ENCODE measurements around the gene DEAF1.

Gene DEAF1

GRCh38 chr11:623999-624704 is 70.9 kb downstream of the DEAF1 start:
- no peak for DNase-seq (ENCODE audit: low spot score)

DNA sequence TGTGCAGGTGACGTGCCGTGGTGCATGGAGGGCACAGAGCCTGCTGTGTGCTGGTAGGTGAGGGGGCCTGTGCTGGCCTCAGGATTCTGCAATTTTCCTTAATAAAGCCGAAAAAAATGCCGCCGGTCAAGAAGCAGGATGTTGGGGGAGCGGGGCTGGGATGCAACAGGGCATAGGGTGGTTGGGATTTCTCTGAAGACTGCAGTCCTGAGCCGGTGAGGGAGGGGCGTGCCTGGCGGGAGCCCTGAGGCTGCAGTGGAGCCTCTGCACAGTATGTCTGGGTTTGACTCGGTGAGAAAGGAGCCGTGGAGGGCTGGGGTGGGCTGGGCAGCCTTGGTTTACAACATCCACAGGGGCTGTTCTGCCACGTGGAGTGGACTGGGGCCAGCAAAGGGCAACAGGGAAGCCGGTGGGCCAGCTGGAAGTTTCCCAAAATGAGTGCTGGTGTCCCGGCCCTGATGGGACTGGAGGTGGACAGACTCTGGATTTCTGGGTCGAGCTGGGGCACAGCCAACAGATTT is 71.6 kb downstream of the DEAF1 start:
- DNase-seq (ENCODE audit: low spot score), result no peak

DNA sequence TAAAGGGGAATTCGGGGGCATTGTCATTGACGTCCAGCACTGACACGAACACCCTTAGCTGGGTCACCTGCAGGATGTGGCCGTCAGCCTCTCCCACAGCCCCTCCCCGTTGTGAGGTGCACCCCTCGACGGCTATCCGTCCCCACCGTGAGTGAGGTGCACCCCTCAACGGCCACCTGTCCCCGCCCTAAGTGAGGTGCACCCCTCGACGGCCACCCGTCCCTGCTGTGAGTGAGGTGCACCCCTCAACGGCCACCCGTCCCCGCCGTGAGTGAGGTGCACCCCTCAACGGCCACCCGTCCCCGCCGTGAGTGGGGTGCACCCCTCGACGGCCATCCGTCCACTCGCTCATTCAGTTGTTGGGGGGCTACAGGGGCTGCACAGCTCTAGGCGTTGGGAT is 73.2 kb downstream of the DEAF1 start:
- DNase-seq (ENCODE audit: low spot score), result no peak

DNA sequence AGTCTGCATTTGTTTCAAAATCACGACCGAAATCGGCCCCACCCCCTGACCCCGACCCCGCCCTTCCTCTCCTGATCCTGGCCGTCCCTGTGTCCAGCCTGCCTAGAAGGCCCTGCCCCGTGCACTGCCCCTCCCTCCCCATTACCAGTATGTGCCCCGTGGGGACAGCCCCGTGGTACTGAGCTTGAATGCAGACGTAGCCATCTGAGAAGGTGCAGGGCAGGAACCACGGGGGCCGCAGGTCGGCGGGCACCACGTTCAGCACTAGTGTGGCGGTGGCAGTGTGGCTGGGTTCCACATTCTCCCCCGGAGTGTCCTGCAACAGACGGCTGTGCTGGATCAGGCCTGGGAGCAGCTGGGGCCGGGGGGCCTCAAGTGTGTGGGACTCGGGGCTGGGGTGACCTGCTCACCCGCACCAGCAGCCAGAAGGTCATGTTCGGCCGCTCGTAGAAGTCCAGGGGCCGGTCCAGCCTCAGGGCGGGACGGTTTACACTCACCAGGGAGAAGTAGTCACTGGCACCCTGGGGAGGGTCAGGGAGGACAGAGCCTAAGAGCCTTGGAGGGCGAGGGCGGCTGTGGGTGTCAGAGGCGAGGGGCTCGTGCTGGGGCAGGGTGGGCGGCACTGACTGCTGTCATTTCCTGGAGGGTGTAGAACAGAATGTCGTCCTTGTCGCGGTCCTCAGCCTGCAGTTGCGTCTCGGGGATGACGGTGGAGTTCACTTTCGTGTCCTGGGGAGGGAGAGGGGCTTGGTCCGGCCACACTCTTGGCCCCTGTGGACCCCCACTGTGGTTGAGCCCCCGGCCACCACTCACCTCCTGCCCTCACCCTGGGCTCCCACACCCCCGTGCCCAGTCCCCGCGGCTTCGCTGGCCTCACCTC is 73.8 kb downstream of the DEAF1 start:
- no peak for DNase-seq (ENCODE audit: low spot score)

DNA sequence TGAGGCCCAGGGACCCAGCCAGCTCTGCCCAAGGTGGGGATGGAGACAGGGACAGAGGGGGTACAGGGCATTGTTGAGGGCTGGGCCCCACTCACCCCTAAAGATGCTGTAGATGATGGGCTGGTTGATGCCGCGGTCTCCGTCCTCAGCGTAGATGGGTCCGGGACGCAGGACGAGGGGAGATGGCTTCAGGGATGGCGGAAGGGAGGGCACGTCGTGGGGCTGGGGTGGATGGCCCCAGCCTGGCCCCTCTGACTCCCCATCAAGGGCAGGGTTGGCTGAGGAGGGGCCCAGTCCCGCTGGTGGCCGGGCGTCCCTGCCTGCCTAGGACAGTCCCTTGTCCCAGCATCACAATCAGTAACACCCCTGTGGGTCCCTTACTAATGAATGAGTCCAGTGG is 74.8 kb downstream of the DEAF1 start:
- DNase-seq (ENCODE audit: low spot score), result no peak

DNA sequence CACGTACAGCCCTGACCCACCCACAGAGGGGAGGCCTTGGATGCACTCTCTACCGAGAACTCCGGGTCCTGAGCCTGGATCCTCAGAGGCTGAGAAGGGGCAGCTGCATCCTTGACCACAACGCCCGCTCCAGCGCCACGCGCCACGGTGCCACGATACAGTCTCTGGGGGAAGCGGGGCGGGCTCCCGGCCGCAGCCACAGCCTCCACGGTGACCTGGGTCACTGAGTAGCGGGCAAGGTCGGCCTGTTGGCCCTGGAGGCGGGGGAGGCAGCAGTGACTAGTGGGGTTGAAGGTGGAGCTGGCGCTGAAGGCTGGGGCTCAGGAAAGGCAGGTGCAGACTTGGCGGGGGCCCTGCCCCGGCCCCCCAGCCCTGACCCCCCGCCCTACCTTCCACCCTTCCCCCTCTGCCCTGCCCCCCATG is 75.4 kb downstream of the DEAF1 start:
- no peak for DNase-seq (ENCODE audit: low spot score)

DNA sequence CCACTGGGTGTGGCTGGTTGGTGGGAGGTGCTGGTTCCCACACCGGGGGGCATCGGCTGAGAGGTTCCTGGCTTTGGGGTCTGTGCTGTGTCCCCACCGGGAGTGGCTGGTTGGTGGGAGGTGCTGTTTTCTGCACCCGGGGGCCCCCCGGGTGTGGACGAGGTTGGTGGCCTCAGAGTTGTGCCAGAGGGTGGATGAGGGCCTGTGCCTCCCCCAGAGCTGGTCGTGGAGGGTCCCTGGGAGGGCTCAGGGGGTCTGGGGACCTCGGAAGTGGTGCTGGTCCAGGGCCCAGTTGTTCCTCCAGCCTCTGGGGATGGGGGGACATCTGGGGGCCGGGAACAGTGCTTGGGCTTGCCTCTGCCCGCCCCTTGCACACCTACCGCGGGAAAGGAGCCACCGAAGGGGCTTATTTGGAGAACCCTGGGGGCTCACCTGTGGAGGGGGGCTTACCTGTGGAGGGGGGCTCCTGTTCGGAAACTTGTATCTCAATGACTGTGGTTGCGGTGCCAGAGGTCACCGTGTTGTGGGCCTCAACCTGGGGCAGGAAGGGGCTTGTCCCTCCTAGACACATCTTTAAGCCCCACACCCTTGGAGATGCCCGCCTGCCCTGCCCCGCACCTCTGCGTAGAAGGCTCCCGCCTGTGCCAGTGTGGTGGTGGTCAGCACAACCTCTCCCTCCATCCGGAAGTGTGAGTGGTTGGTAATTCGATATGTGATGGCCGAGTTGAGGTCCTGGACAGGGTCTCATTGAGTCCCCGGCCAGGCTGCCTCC is 76.0 kb downstream of the DEAF1 start:
- DNase-seq (ENCODE audit: low spot score), result no peak

- no peak for DNase-seq (ENCODE audit: low spot score)
Measured at GRCh38 chr11:617912-618682, 76.9 kb downstream of the DEAF1 start.

- no peak for DNase-seq (ENCODE audit: low spot score)
Measured at GRCh38 chr11:617199-617911, 77.7 kb downstream of the DEAF1 start.

DNA sequence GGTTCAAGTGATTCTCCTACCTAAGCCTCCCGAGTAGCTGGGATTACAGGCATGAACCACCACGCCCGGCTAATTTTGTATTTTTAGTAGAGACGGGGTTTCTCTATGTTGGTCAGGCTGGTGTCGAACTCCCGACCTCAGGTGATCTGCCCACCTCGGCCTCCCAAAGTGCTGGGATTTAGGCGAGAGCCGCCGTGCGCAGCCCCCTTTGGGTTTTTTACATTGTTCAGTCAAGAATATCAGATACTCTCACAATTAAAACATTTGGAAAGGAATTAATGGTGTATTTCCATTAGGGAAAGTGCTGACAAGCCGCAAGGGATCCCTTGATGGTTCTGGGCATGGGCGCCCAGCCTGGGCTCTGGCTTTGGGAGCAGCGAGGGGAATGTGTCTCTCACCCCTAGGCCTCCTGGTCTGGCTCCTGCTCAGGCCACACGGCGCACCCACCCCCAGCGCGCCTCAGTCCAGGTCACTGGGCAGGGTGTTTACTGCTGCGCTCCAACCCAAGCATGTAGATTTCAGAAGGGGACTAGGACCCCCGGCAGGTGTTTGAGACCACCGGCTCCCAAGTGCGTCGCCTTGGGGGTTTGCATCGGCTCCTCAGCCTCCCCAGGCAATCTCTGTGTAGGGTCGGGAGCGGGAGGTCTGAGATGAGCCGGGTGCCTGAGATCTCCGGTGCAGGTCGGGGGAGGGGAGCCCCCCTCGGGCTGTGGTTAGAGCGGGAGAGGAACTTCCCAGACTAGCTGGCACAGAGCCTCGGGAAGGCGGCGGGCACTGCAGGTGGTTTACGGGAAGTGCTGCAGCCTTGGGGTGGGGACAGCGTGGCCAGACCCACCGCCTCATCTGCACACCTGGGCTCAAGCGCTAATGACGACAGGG is 78.5 kb downstream of the DEAF1 start:
- no peak for DNase-seq (ENCODE audit: low spot score)

GRCh38 chr11:615504-616319 is 79.3 kb downstream of the DEAF1 start, which contains the start of gene IRF7:
Gene IRF7 (minus strand): TSS chr11:615950. CDS start chr11:615364, 586 bp downstream.
- peak; percentile 92 for DNase-seq (ENCODE audit: low spot score)

GRCh38 chr11:614623-615503 is 80.2 kb downstream of the DEAF1 start:
- DNase-seq (ENCODE audit: low spot score), result no peak

DNA sequence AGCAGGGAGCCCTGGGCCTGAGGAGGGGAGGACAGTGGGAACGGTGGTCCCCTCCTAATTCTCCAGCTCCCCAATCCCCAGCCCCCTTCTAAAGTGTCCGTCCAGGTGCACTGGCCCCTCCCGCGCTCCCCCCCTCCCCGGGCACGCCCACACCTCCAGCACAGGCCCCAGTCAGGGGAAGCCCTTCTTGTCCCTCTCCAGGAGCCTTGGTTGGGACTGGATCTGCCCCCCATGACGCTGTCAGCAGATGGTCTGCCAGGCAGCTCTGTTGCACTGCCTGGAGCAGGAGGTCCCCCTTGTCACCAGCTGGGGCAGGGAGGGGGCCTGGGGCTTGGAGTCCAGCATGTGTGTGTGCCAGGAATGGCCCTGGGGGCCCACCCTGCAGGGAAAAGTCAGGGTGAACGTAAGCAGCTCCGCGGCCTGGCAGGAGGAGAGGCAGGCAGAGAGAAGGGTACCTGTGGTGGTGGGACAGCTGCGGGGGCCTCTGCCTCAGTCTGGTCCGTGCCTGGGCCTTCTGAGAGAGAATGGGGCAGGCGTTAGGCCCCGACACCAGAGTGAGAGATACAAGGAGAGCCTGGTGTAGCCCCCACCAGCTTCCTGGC is 80.9 kb downstream of the DEAF1 start:
- no peak for DNase-seq (ENCODE audit: low spot score)

- peak; percentile 75 for DNase-seq (ENCODE audit: low spot score)
Measured at GRCh38 chr11:613369-613968, 81.6 kb downstream of the DEAF1 start.

GRCh38 chr11:612961-613300 is 82.1 kb downstream of the DEAF1 start:
- no peak for DNase-seq (ENCODE audit: low spot score)

GRCh38 chr11:612201-612960 is 82.6 kb downstream of the DEAF1 start:
- DNase-seq (ENCODE audit: low spot score), result peak; percentile 76

Measured in D341Med (cell line).